H1 (cell line): ENCODE results near the gene COL4A2. TPM values are rescaled to one million over a fixed set of nuclear protein-coding genes. Genes with fewer than 3 reads are reported as not detected.

Source experiments
- CTCF ChIA-PET: fragments of 300-600 bp; sonication (Branson Sonifier 250); formaldehyde crosslinking; loops from one replicate; lab custom pipeline; 2021; ENCODE audit not compliant: partially characterized antibody; lab: Charles Lee
- POLR2A ChIA-PET: fragments of 300-600 bp; sonication (Branson Sonifier 250); formaldehyde crosslinking; loops from one replicate; lab custom pipeline; 2021; ENCODE audit warnings: inconsistent platforms; ENCODE audit not compliant: partially characterized antibody; lab: Charles Lee
- DNase-seq, 2 experiments: peaks; one replicate each; pipeline versions ENCODE4 v3.0.0 to v3.0.0-alpha.2; 2010 to 2022; ENCODE audit warnings: low spot score in 2 of 2, low read depth in 1 of 2, mixed read lengths in 1 of 2
- FAIRE-seq: peaks from 2 replicates; lab custom pipeline; 2011; peaks lifted over from hg19 to GRCh38; lab: Jason Lieb, UNC
- H2AFZ ChIP-seq: 2 replicates; pipeline ENCODE4 v1.8.1; 2012; ENCODE audit warnings: low read length, inconsistent platforms
- H2AK5ac ChIP-seq: 2 replicates; pipeline ENCODE4 v1.6.1; 2013; ENCODE audit warnings: low read depth, low read length
- H2BK120ac ChIP-seq: replicated peaks from 2 replicates; pipeline ENCODE3; 2013; ENCODE audit warnings: low read depth, low read length, inconsistent platforms
- H2BK12ac ChIP-seq: 2 replicates; pipeline ENCODE4 v1.6.1; 2013; ENCODE audit warnings: low read depth, low read length
- H2BK15ac ChIP-seq: 2 replicates; pipeline ENCODE4 v1.6.1; 2013; ENCODE audit warnings: low read length
- H2BK20ac ChIP-seq: 2 replicates; pipeline ENCODE4 v1.6.1; 2013; ENCODE audit warnings: low read length
- H2BK5ac ChIP-seq: 2 replicates; pipeline ENCODE4 v1.6.1; 2013; ENCODE audit warnings: low read depth, low read length
- H3K14ac ChIP-seq: 2 replicates; pipeline ENCODE4 v1.6.1; 2013; ENCODE audit warnings: inconsistent platforms; ENCODE audit not compliant: insufficient read length
- H3K18ac ChIP-seq: 2 replicates; pipeline ENCODE4 v1.6.1; 2013; ENCODE audit warnings: low read length; ENCODE audit errors: extremely low read depth
- H3K23ac ChIP-seq: 2 replicates; pipeline ENCODE4 v1.6.1; 2013; ENCODE audit warnings: inconsistent platforms; ENCODE audit not compliant: insufficient read length
- H3K23me2 ChIP-seq: 2 replicates; pipeline ENCODE4 v1.6.1; 2013; ENCODE audit warnings: low read depth, low read length
- H3K27ac ChIP-seq: 2 replicates; pipeline ENCODE4 v1.6.1; 2011; ENCODE audit warnings: low read depth, low read length, inconsistent platforms
- H3K27me3 ChIP-seq, 4 experiments: replicated peaks in 1 of 4; 1 replicate in 1 of 4; 2 replicates in 3 of 4; pipeline versions ENCODE4 v1.6.1 to v1.8.1; 2011 to 2013; ENCODE audit warnings: low read length in 3 of 4, mild to moderate bottlenecking in 3 of 4, inconsistent platforms in 2 of 4, mixed read lengths in 2 of 4, moderate library complexity in 1 of 4; ENCODE audit not compliant: control insufficient read depth in 3 of 4, insufficient read depth in 3 of 4; ENCODE audit errors: extremely low read depth in 1 of 4
- H3K36me3 ChIP-seq, 4 experiments: 2 replicates each; pipeline versions ENCODE4 v1.6.1 to v1.8.1; 2011 to 2013; ENCODE audit warnings: mild to moderate bottlenecking in 4 of 4, low read length in 3 of 4, moderate library complexity in 2 of 4, control low read depth in 1 of 4, inconsistent platforms in 1 of 4; ENCODE audit not compliant: insufficient read depth in 4 of 4, control insufficient read depth in 2 of 4
- H3K4ac ChIP-seq: replicated peaks from 2 replicates; pipeline ENCODE3; 2013; ENCODE audit warnings: low read length, low read depth, mixed read lengths, inconsistent platforms; ENCODE audit not compliant: insufficient read length
- H3K4me1 ChIP-seq, 4 experiments: replicated peaks in 1 of 4; 1 replicate in 1 of 4; 2 replicates in 3 of 4; pipeline versions ENCODE4 v1.6.1 to v1.8.1; 2011 to 2013; ENCODE audit warnings: low read length in 3 of 4, inconsistent platforms in 2 of 4, mixed read lengths in 1 of 4; ENCODE audit not compliant: insufficient read depth in 4 of 4, control insufficient read depth in 3 of 4
- H3K4me2 ChIP-seq, 2 experiments: 2 replicates each; pipeline versions ENCODE4 v1.6.1 to v1.8.1; 2011 to 2013; ENCODE audit warnings: low read depth in 2 of 2, low read length in 2 of 2, control low read depth in 1 of 2, inconsistent platforms in 1 of 2, mild to moderate bottlenecking in 1 of 2; ENCODE audit not compliant: insufficient read depth in 1 of 2
- H3K4me3 ChIP-seq, 4 experiments: fragments of 200-600, 300-600 bp in 1 of 4; sonication (generic), shearing (Covaris generic), sonication (Bioruptor Twin) in 1 of 4; 2 replicates each; pipeline versions ENCODE4 v1.5.1 to v1.8.1; 2011 to 2016; ENCODE audit warnings: low read length in 4 of 4, low read depth in 3 of 4, control low read depth in 2 of 4, inconsistent platforms in 2 of 4, mild to moderate bottlenecking in 2 of 4, mixed read lengths in 1 of 4, moderate library complexity in 1 of 4; ENCODE audit not compliant: insufficient read depth in 2 of 4; ENCODE audit errors: extremely low read depth in 1 of 4
- H3K56ac ChIP-seq: replicated peaks from 2 replicates; pipeline ENCODE3; 2013; ENCODE audit warnings: low read depth, mild to moderate bottlenecking, mixed read lengths, low read length, inconsistent platforms; ENCODE audit not compliant: insufficient read length
- H3K79me1 ChIP-seq: 2 replicates; pipeline ENCODE4 v1.6.1; 2013; ENCODE audit warnings: low read depth, low read length, control low read depth
- H3K79me2 ChIP-seq, 2 experiments: 2 replicates each; pipeline versions ENCODE4 v1.6.1 to v1.8.1; 2012 to 2013; ENCODE audit warnings: low read length in 2 of 2, mild to moderate bottlenecking in 2 of 2, inconsistent platforms in 1 of 2; ENCODE audit not compliant: insufficient read depth in 2 of 2, control insufficient read depth in 1 of 2
- H3K9ac ChIP-seq, 4 experiments: replicated peaks in 1 of 4; 1 replicate in 1 of 4; 2 replicates in 3 of 4; pipeline versions ENCODE4 v1.6.1 to v1.8.1; 2011 to 2013; ENCODE audit warnings: low read depth in 3 of 4, low read length in 3 of 4, control low read depth in 2 of 4, mild to moderate bottlenecking in 2 of 4, moderate library complexity in 2 of 4, inconsistent platforms in 1 of 4; ENCODE audit errors: extremely low read depth in 1 of 4
- H3K9me3 ChIP-seq, 2 experiments: 2 replicates each; pipeline versions ENCODE4 v1.6.1 to v1.8.1; 2012 to 2013; ENCODE audit warnings: mild to moderate bottlenecking in 2 of 2, moderate library complexity in 2 of 2, control low read depth in 1 of 2, inconsistent platforms in 1 of 2, low read depth in 1 of 2, low read length in 1 of 2, mixed read lengths in 1 of 2; ENCODE audit not compliant: insufficient read depth in 2 of 2
- H4K20me1 ChIP-seq, 2 experiments: replicated peaks in 1 of 2; 2 replicates each; pipeline versions ENCODE3 to v1.8.1; 2011 to 2013; ENCODE audit warnings: inconsistent platforms in 2 of 2, low read length in 2 of 2, mild to moderate bottlenecking in 1 of 2; ENCODE audit not compliant: insufficient read depth in 2 of 2, control insufficient read depth in 1 of 2
- H4K5ac ChIP-seq: 2 replicates; pipeline ENCODE4 v1.6.1; 2013; ENCODE audit warnings: low read length, low read depth, mixed read lengths, inconsistent platforms; ENCODE audit not compliant: insufficient read length
- H4K8ac ChIP-seq: 2 replicates; pipeline ENCODE4 v1.8.0; 2013; ENCODE audit warnings: mild to moderate bottlenecking, moderate library complexity, low read length, inconsistent platforms; ENCODE audit not compliant: insufficient read depth; ENCODE audit errors: extremely low read depth
- H4K91ac ChIP-seq: replicated peaks from 2 replicates; pipeline ENCODE3; 2013; ENCODE audit warnings: low read length, mixed read lengths, inconsistent platforms; ENCODE audit not compliant: insufficient read length
- BRCA1 ChIP-seq: IDR thresholded peaks from 2 replicates; pipeline ENCODE4 v1.6.1; 2012; ENCODE audit warnings: low read depth, low read length, improper control_type of control experiment
- CHD1 ChIP-seq: IDR thresholded peaks from 2 replicates; pipeline ENCODE4 v1.6.1; 2012; ENCODE audit warnings: low read depth, low read length, improper control_type of control experiment
- HDAC2 ChIP-seq, 2 experiments: fragments of 300-600 bp in 1 of 2; sonication (generic) in 1 of 2; IDR thresholded peaks; 2 replicates each; pipeline ENCODE4 v1.6.1; 2011 to 2012; ENCODE audit warnings: low read depth in 2 of 2, low read length in 2 of 2, mild to moderate bottlenecking in 2 of 2, moderate library complexity in 2 of 2, borderline replicate concordance in 1 of 2, inconsistent platforms in 1 of 2
- HDAC6 ChIP-seq: IDR thresholded peaks from one replicate; pipeline ENCODE4 v1.7.1; 2012; ENCODE audit warnings: low read depth, mild to moderate bottlenecking, inconsistent platforms, low read length, moderate library complexity
- PHF8 ChIP-seq: fragments of 200-600 bp; sonication (generic); conservative IDR thresholded peaks from 2 replicates; pipeline ENCODE4 v1.7.1; 2012; ENCODE audit warnings: low read depth, mild to moderate bottlenecking, inconsistent platforms, low read length, moderate library complexity
- POLR2A ChIP-seq, 2 experiments: IDR thresholded peaks; 1 replicate in 1 of 2; 2 replicates in 1 of 2; pipeline ENCODE4 v1.6.1; 2011; ENCODE audit warnings: low read depth in 2 of 2, low read length in 2 of 2, mild to moderate bottlenecking in 2 of 2; ENCODE audit errors: control extremely low read depth in 1 of 2
- POLR2AphosphoS5 ChIP-seq: IDR thresholded peaks from 2 replicates; pipeline ENCODE4 v1.6.1; 2011; ENCODE audit warnings: low read depth, low read length
- SAP30 ChIP-seq: fragments of 300-600 bp; sonication (generic); IDR thresholded peaks from 2 replicates; pipeline ENCODE4 v1.7.1; 2012; ENCODE audit warnings: low read length, moderate library complexity, mild to moderate bottlenecking, inconsistent platforms; ENCODE audit not compliant: insufficient read depth, insufficient replicate concordance
- SP4 ChIP-seq: IDR thresholded peaks from 2 replicates; pipeline ENCODE4 v1.6.1; 2012; ENCODE audit warnings: low read length, inconsistent platforms
- YY1 ChIP-seq: IDR thresholded peaks from 2 replicates; pipeline ENCODE4 v1.6.1; 2011; ENCODE audit warnings: low read depth, mild to moderate bottlenecking, low read length
- WGBS, 2 experiments: shearing (Covaris generic) in 1 of 2; methylation state at CpG; one replicate each; pipeline versions ENCODE4 v1.1.6 to v1.1.7; 2013 to 2015; ENCODE audit warnings: low lambda C conversion rate in 2 of 2, mixed read lengths in 2 of 2, inconsistent platforms in 1 of 2, low coverage in 1 of 2, missing lambda C conversion rate in 1 of 2; ENCODE audit not compliant: insufficient replicate concordance in 2 of 2, insufficient coverage in 1 of 2, insufficient read length in 1 of 2; ENCODE audit errors: extremely low coverage in 1 of 2, missing lambda C conversion rate in 1 of 2; 5-methylcytosine and 5-hydroxymethylcytosine counted together
- polyA plus RNA-seq, 7 experiments: library from polyadenylated mRNA; depleted of rRNA in 3 of 7; stranded (reverse) in 5 of 7; unstranded in 2 of 7; fragments of >200 nt in 5 of 7; fragments of 200-250 nt in 2 of 7; gene quantifications; 1 replicate in 5 of 7; 2 replicates in 1 of 7; 4 replicates in 1 of 7; pipeline versions ENCODE4 v1.2.1 to v1.2.3, GENCODE V29; 2011 to 2013; ENCODE audit warnings: missing spikeins in 2 of 7, mixed read lengths in 2 of 7
- total RNA-seq: library from RNA; stranded (reverse); fragmentation: NEBNext Ultra II Directional; extraction: Animal tissue kit (Norgen Biotek cat#: 25700); gene quantifications from 2 replicates; pipeline ENCODE4 v1.2.1, GENCODE V29; 2021
- TF ChIP-seq, protein P1 (sequence below): IDR thresholded peaks from 2 replicates; pipeline ENCODE4 v1.6.1; 2011; ENCODE audit warnings: low read length, improper control_type of control experiment

The COL4A2 gene
- total and polyA plus RNA-seq, 2 of the 8 experiments (the other 6 are each of a cell fraction or from before 2014, with no cell fraction given) = 80.4 to 87.3 TPM

DNA sequence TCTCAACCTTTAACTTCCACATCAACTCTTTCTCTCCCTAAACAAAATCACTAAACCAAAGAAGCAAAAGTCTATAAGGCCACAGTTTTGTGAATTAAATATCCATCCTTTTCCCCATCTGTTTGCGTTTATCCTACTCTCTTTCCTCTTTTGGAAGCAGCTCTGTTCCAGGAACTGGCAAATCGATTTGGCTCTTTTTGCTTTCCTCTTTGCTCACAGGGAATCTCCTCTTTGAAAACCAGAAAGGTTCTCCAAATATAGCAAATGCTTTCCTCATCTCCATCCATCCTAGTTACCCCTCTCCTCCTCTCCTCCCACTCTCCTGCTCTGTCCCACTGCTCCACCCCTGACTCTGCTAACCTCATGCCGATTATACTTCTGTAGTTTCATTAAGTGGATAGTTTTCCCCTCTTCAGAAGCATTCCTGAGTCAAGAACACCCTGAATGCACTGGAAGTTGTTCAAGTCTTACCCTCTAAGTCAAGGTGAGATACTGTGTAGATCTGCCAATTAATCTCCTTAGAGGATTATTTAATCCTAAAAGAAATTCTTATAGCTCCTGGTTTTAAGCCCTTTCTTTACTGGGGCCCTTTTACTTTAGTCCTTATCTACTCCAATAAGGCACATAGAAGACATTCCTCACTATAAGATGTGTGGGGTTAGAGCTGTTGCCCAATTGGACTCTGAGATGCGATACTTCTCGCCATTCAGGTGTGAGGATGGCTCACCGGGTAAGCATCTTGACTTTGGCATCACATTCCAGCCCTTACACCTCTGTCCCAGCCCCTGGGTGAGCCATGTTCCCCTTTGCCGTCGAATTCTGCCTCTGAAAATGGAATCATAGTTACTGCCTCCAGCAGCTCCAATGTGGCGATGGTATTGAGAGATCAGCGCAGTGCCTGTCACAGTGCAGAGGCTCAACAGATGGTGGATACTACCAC is 67.6 kb downstream of the COL4A2 start:
- Histone ChIP-seq H3K23ac (no peak overlapping the region), H2BK5ac (no peak overlapping the region), H3K4ac (no peak overlapping the region), H3K27ac (no peak overlapping the region), H3K79me2 (no peaks in the 10 kb centered on the region), H4K8ac (no peak overlapping the region), H3K23me2 (no peaks in the 10 kb centered on the region), H2BK120ac (no peak overlapping the region), H3K79me1 (no peaks in the 10 kb centered on the region), H3K4me2 (no peak overlapping the region), H2BK12ac (no peak overlapping the region), H4K91ac (no peak overlapping the region), H3K4me3 (no peak overlapping the region), H3K36me3 (no peaks in the 10 kb centered on the region), H3K56ac (no peak overlapping the region), H3K18ac (no peak overlapping the region), H4K5ac (no peak overlapping the region), H3K14ac (no peak overlapping the region), H3K4me1 (peaks cover 0 to 12% (median 7%) of the 10 kb centered on the region in 4 experiments; a peak in 6 of 7 replicates), H3K27me3 (no peaks in the 10 kb centered on the region; a peak in 1 of 7 replicates), H3K9ac (no peak overlapping the region), H2BK15ac (no peak overlapping the region), H2AFZ (no peak overlapping the region), H4K20me1 (peaks cover 3 to 7% of the 10 kb centered on the region in 2 experiments), H2BK20ac (no peak overlapping the region), H2AK5ac (no peak overlapping the region), H3K9me3 (no peaks in the 10 kb centered on the region)
- ChIA-PET CTCF (interaction anchor here (0.9 to 2.7 kb wide), 4 partner anchors 9 to 36 kb away, joined by 3 to 12 read pairs (median 4); no protein-coding TSS in a partner anchor), POLR2A (no interaction called here)
- no peak for FAIRE-seq
- no peak for DNase-seq
- WGBS, 2 experiments = 89% methylated on average over 10 of the region's 10 CpGs; no CpG with 5 or more reads in 1 of the 2 experiments
- TF ChIP-seq POLR2A (IDR thresholded peaks at IDR 0.05; ENCODE audit: control extremely low read depth in 1 of 2, low read depth in 2 of 2, low read length in 2 of 2) (no peak), PHF8 (no peak), POLR2AphosphoS5 (no peak), SAP30 (no peak), HDAC2 (IDR thresholded peaks at IDR 0.05; ENCODE audit: borderline replicate concordance in 1 of 2, low read depth in 2 of 2, low read length in 2 of 2) (no peak), HDAC6 (no peak), CHD1 (no peak), BRCA1 (no peak), YY1 (no peak), SP4 (no peak)
- TF ChIP-seq, protein P1, sequence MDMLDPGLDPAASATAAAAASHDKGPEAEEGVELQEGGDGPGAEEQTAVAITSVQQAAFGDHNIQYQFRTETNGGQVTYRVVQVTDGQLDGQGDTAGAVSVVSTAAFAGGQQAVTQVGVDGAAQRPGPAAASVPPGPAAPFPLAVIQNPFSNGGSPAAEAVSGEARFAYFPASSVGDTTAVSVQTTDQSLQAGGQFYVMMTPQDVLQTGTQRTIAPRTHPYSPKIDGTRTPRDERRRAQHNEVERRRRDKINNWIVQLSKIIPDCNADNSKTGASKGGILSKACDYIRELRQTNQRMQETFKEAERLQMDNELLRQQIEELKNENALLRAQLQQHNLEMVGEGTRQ = no peak
